Epithelial cell of esophagus (primary cell): ENCODE results near the gene TMEM126A.

ENCODE experiments used
- DNase-seq: peaks from one replicate; pipeline ENCODE4 v3.0.0; 2010; ENCODE audit warnings: low read depth
- H3K4me3 ChIP-seq: 2 replicates; pipeline ENCODE4 v1.5.1; 2011; ENCODE audit warnings: mild to moderate bottlenecking, low read length, control low read depth
- CTCF ChIP-seq: IDR thresholded peaks from 2 replicates; pipeline ENCODE4 v1.5.1; 2011; ENCODE audit warnings: low read depth, mild to moderate bottlenecking, low read length, control low read depth, inconsistent platforms; ENCODE audit not compliant: insufficient read depth; ENCODE audit errors: missing control alignments

The TMEM126A gene

GRCh38 chr11:85685125-85685819 is 37.5 kb downstream of the TMEM126A start:
- DNase-seq, result no peak
- TF ChIP-seq CTCF, result no peak
- H3K4me3 ChIP-seq, result no peak overlapping the region

- TF ChIP-seq CTCF, result no peak
- H3K4me3 ChIP-seq, result no peak within 1 kb of the TSS
- DNase-seq, result peak; percentile 60
Observed at GRCh38 chr11:85685820-85686459, 38.2 kb downstream of the TMEM126A start, which contains the start of gene CCDC89. CCDC89 (minus strand) TSS chr11:85686195; CDS start chr11:85686130, 65 bp downstream.

GRCh38 chr11:85694385-85694980 is 46.7 kb downstream of the TMEM126A start:
- no peak overlapping the region for H3K4me3 ChIP-seq
- TF ChIP-seq CTCF, result peak; percentile 53
- peak; percentile 48 for DNase-seq

GRCh38 chr11:85695546-85695945 is 47.8 kb downstream of the TMEM126A start:
- DNase-seq, result no peak
- no peak for TF ChIP-seq CTCF
- no peak overlapping the region for H3K4me3 ChIP-seq

- no peak for DNase-seq
- no peak for TF ChIP-seq CTCF
- H3K4me3 ChIP-seq, result no peak overlapping the region
Observed at GRCh38 chr11:85697747-85698146, 50.0 kb downstream of the TMEM126A start.

GRCh38 chr11:85698195-85698594 is 50.4 kb downstream of the TMEM126A start:
- H3K4me3 ChIP-seq, result no peak overlapping the region
- TF ChIP-seq CTCF, result no peak
- peak; percentile 8 for DNase-seq
